GM19193 (cell line): Measurements from ENCODE around the gene SLC38A7.

Experiments
- POLR2A ChIP-seq: IDR thresholded peaks from 4 replicates; pipeline ENCODE4 v1.6.1; 2011; ENCODE audit not compliant: insufficient read depth, insufficient read length; ENCODE audit errors: extremely low read depth

The SLC38A7 gene

GRCh38 chr16:58684354-58685083 lies at the start of gene SLC38A7:
Gene SLC38A7, minus strand, starts transcription at chr16:58684770. Its CDS starts 4,644 bp downstream, at chr16:58680126.
- TF ChIP-seq POLR2A = peak; percentile 54

- peak; percentile 73 for TF ChIP-seq POLR2A
These were observed 49.3 kb upstream of the SLC38A7 start, which contains the start of gene GOT2 for GRCh38 chr16:58733671-58734458. Gene GOT2, minus strand, starts transcription at chr16:58734316. Its CDS starts 88 bp downstream, at chr16:58734228.

- no peak for TF ChIP-seq POLR2A
These were observed 48.7 kb upstream of the SLC38A7 start for GRCh38 chr16:58733248-58733670.

GRCh38 chr16:58732545-58733247 lies 48.1 kb upstream of the SLC38A7 start:
- no peak for TF ChIP-seq POLR2A

GRCh38 chr16:58730724-58731370 lies 46.3 kb upstream of the SLC38A7 start:
- no peak for TF ChIP-seq POLR2A

- no peak for TF ChIP-seq POLR2A
These were observed 43.4 kb upstream of the SLC38A7 start for GRCh38 chr16:58727796-58728568.

GRCh38 chr16:58727028-58727781 lies 42.6 kb upstream of the SLC38A7 start:
- no peak for TF ChIP-seq POLR2A

GRCh38 chr16:58723109-58723508 lies 38.5 kb upstream of the SLC38A7 start:
- TF ChIP-seq POLR2A = no peak

- no peak for TF ChIP-seq POLR2A
These were observed 33.4 kb upstream of the SLC38A7 start for GRCh38 chr16:58717994-58718393.

- no peak for TF ChIP-seq POLR2A
These were observed 31.9 kb upstream of the SLC38A7 start for GRCh38 chr16:58716468-58716867.

- no peak for TF ChIP-seq POLR2A
These were observed 29.2 kb upstream of the SLC38A7 start for GRCh38 chr16:58713742-58714141.

GRCh38 chr16:58709333-58709732 lies 24.8 kb upstream of the SLC38A7 start:
- no peak for TF ChIP-seq POLR2A

- no peak for TF ChIP-seq POLR2A
These were observed 14.6 kb upstream of the SLC38A7 start for GRCh38 chr16:58699151-58699550.

- no peak for TF ChIP-seq POLR2A
These were observed 10.8 kb upstream of the SLC38A7 start for GRCh38 chr16:58695368-58695767.

GRCh38 chr16:58692450-58692849 lies 7.9 kb upstream of the SLC38A7 start:
- no peak for TF ChIP-seq POLR2A
